Right kidney (tissue), 1 donor: ENCODE results near the gene ATXN7.

Experiments used
- DNase-seq: peaks from one replicate; pipeline ENCODE4 v3.0.0-alpha.2; 2016

ATXN7 gene

GRCh38 chr3:63861306-63861705 is 2.4 kb upstream of the ATXN7 start:
- DNase-seq: no peak

GRCh38 chr3:63862804-63863149 is 890 bp upstream of the ATXN7 start:
- no peak for DNase-seq

GRCh38 chr3:63864008-63864964 is 619 bp downstream of the ATXN7 start:
- DNase-seq: peak; percentile 75

GRCh38 chr3:63864965-63865327 is 1.3 kb downstream of the ATXN7 start:
- no peak for DNase-seq

- no peak for DNase-seq
Measured at GRCh38 chr3:63867225-63867624, 3.6 kb downstream of the ATXN7 start.

GRCh38 chr3:63869940-63870614 is 6.4 kb downstream of the ATXN7 start:
- DNase-seq: no peak

- no peak for DNase-seq
Measured at GRCh38 chr3:63870615-63871005, 6.9 kb downstream of the ATXN7 start.

- no peak for DNase-seq
Measured at GRCh38 chr3:63872135-63872924, 8.7 kb downstream of the ATXN7 start.

GRCh38 chr3:63874769-63875168 is 11.1 kb downstream of the ATXN7 start:
- DNase-seq: no peak

GRCh38 chr3:63875510-63875909 is 11.8 kb downstream of the ATXN7 start:
- no peak for DNase-seq

- no peak for DNase-seq
Measured at GRCh38 chr3:63876260-63876659, 12.6 kb downstream of the ATXN7 start.

GRCh38 chr3:63877737-63878393 is 14.2 kb downstream of the ATXN7 start:
- no peak for DNase-seq

GRCh38 chr3:63878394-63879060 is 14.9 kb downstream of the ATXN7 start:
- DNase-seq: no peak

GRCh38 chr3:63880653-63881052 is 17.0 kb downstream of the ATXN7 start:
- DNase-seq: no peak

GRCh38 chr3:63886858-63887257 is 23.2 kb downstream of the ATXN7 start:
- no peak for DNase-seq

GRCh38 chr3:63891518-63891917 is 27.9 kb downstream of the ATXN7 start:
- no peak for DNase-seq

- DNase-seq: no peak
Measured at GRCh38 chr3:63892773-63893352, 29.2 kb downstream of the ATXN7 start.

GRCh38 chr3:63895422-63896189 is 31.9 kb downstream of the ATXN7 start:
- no peak for DNase-seq

- no peak for DNase-seq
Measured at GRCh38 chr3:63896332-63897030, 32.8 kb downstream of the ATXN7 start.

GRCh38 chr3:63900010-63900409 is 36.3 kb downstream of the ATXN7 start:
- DNase-seq: no peak
